ENCODE results near the gene COASY. TPM values are rescaled to one million over a fixed set of nuclear protein-coding genes. Genes with fewer than 3 reads are reported as not detected.

Gene COASY
- total RNA-seq, 4 donors from 2014 or later, result 13.4 to 27.5 (median 22.4) TPM

DNA sequence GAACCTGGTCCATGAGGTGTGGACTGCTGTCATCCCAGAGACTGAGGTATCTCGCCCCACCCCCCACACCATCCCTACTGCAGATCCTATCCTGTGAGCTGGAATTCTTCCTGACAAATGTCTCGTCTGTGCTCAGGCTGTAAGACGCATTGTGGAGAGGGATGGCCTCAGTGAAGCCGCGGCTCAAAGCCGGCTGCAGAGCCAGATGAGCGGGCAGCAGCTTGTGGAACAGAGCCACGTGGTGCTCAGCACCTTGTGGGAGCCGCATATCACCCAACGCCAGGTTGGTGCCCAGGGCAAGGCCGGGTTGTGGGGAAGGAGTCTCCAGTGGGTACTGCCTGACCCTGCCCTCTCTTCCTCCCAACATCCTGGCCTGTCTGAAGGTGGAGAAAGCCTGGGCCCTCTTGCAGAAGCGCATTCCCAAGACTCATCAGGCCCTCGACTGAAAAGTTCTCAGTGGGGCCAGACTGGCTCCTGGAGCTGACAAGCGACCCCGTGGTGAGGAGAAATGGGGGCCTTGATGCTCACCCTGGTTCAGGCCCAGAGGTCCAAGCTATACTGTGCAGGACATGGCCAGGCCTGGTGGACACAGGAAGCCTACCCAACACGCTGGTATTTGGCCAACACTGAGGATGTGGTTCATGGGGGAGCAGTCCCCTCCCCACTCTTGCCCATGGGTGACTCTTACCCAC, 3.7 kb downstream of the COASY start:
- Histone ChIP-seq H3K27ac (replicated peaks in 1 of 4) (peak overlapping the region; percentile 90 to 97 (median 94)), H3K36me3 (peaks cover 27 to 53% (median 49%) of the 10 kb centered on the region in 4 donors), H3K4me3 (peak overlapping the region in 1 of 4 donors; percentile 99), H3K27me3 (no peaks in the 10 kb centered on the region), H3K4me1 (peaks cover 44 to 75% (median 60%) of the 10 kb centered on the region in 4 donors), H3K9me3 (no peaks in the 10 kb centered on the region)
- TF ChIP-seq, protein P1, sequence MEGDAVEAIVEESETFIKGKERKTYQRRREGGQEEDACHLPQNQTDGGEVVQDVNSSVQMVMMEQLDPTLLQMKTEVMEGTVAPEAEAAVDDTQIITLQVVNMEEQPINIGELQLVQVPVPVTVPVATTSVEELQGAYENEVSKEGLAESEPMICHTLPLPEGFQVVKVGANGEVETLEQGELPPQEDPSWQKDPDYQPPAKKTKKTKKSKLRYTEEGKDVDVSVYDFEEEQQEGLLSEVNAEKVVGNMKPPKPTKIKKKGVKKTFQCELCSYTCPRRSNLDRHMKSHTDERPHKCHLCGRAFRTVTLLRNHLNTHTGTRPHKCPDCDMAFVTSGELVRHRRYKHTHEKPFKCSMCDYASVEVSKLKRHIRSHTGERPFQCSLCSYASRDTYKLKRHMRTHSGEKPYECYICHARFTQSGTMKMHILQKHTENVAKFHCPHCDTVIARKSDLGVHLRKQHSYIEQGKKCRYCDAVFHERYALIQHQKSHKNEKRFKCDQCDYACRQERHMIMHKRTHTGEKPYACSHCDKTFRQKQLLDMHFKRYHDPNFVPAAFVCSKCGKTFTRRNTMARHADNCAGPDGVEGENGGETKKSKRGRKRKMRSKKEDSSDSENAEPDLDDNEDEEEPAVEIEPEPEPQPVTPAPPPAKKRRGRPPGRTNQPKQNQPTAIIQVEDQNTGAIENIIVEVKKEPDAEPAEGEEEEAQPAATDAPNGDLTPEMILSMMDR (IDR thresholded peaks at IDR 0.05), result no peak
- TF ChIP-seq POLR2AphosphoS5 (IDR thresholded peaks at IDR 0.05) (no peak), POLR2A (IDR thresholded peaks at IDR 0.05; ENCODE audit: low read depth) (no peak), EP300 (IDR thresholded peaks at IDR 0.05) (no peak)
- intact Hi-C loops (cut with DNase I), result no loop called here
- 81% methylated on average over 8 of the region's 16 CpGs for WGBS
- no peak for DNase-seq (ENCODE audit: extremely low spot score)

DNA sequence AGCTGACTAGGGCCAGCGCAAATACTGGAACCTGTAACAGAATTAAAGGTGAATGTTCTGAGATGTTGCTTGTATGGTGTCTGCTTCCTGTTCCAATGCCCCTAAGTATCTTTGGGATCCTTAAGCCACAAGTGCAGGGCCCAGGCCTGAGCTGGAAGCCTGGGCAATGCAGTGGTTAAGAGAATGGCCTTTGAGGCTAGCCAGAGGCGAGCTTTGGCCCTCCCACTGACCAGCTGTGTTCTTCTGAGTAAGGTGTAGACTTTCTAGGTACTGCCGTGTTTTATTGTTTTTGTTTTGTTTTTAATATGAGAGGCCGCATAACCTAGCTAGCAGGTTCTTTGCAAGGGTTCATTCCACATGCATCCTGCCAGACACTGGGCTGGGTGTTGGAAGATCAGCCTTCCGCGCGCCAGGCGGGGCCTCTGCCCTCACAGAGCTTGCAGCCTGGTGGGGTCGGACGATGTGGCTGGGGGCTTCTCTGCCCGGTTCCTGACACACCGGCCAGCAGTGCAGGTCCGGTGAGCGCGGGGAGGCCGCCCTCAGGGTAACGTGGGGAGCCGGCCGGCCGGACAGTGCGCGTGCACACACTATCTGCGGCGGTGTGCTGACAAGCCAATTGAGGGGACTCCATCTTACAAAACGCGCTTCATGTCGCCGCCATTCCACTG, 4.4 kb downstream of the COASY start:
- TF ChIP-seq POLR2A (IDR thresholded peaks at IDR 0.05; ENCODE audit: low read depth), result no peak
- TF ChIP-seq, protein P1 (IDR thresholded peaks at IDR 0.05), result no peak
- TF ChIP-seq EP300 (IDR thresholded peaks at IDR 0.05), result no peak
- no peak for TF ChIP-seq POLR2AphosphoS5 (IDR thresholded peaks at IDR 0.05)
- Histone ChIP-seq H3K27ac (replicated peaks in 1 of 4) (peak overlapping the region; percentile 90 to 97 (median 94)), H3K36me3 (peaks cover 32 to 60% (median 56%) of the 10 kb centered on the region in 4 donors), H3K4me3 (peak overlapping the region; percentile 68 to 99 (median 98)), H3K4me1 (peaks cover 42 to 74% (median 54%) of the 10 kb centered on the region in 4 donors), H3K9me3 (no peaks in the 10 kb centered on the region), H3K27me3 (no peaks in the 10 kb centered on the region)
- intact Hi-C loops (cut with DNase I), result no loop called here
- DNase-seq (ENCODE audit: extremely low spot score), result no peak
- WGBS, result 27% methylated on average over 25 of the region's 28 CpGs

DNA sequence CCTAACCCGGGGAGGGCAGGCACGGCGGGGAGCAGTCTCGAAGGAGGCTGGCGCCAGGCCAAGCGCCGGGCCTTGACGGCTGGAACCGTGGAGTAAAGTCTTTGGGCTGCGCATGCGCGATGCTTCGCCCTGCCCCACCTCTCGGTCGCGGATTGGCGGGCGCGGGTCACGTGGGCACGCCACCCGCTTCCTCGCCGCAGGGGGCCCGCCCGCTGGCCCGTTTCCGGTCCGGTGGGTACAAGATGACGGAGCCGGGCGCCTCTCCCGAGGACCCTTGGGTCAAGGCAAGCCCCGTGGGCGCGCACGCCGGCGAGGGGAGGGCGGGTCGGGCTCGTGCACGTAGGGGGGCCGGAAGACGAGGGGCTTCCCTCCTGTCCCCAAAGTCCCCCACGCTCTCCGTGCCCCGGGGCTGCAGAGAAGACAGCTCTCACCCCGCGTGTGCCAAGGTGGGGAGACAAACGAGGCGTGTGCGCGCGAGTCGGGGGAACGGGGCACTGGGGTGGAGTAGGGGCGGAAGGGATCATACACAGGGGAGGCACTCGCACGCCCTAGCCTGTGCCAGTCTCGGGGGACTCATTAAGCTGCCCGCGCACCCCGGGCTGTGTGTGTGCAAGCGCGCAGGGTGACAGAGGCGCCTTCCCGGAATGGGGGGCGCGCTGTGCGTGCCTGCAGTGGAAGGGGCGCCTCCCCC, 5.1 kb downstream of the COASY start, which contains the start of gene MLX:
MLX (plus strand) TSS at position 218 of the 691 bp plus-strand sequence; CDS start at position 243, 25 bp downstream.
- 0% methylated on average over 20 of the region's 72 CpGs for WGBS
- Histone ChIP-seq H3K4me3 (peak within 1 kb of the TSS; percentile 68 to 99 (median 98)), H3K4me1 (peaks cover 38 to 76% (median 50%) of the 10 kb centered on the region in 4 donors), H3K27me3 (no peaks in the 10 kb centered on the region), H3K9me3 (no peaks in the 10 kb centered on the region), H3K36me3 (peaks cover 39 to 67% (median 63%) of the 10 kb centered on the region in 4 donors), H3K27ac (replicated peaks in 1 of 4) (peak within 1 kb of the TSS; percentile 90 to 97 (median 94))
- DNase-seq (ENCODE audit: extremely low spot score), result peak; percentile 99
- intact Hi-C loops (cut with DNase I), result no loop called here
- TF ChIP-seq EP300 (IDR thresholded peaks at IDR 0.05) (no peak), POLR2AphosphoS5 (IDR thresholded peaks at IDR 0.05) (peak; percentile 83 to 95), POLR2A (IDR thresholded peaks at IDR 0.05; ENCODE audit: low read depth) (peak; percentile 13)
- TF ChIP-seq, protein P1 (IDR thresholded peaks at IDR 0.05), result no peak

DNA sequence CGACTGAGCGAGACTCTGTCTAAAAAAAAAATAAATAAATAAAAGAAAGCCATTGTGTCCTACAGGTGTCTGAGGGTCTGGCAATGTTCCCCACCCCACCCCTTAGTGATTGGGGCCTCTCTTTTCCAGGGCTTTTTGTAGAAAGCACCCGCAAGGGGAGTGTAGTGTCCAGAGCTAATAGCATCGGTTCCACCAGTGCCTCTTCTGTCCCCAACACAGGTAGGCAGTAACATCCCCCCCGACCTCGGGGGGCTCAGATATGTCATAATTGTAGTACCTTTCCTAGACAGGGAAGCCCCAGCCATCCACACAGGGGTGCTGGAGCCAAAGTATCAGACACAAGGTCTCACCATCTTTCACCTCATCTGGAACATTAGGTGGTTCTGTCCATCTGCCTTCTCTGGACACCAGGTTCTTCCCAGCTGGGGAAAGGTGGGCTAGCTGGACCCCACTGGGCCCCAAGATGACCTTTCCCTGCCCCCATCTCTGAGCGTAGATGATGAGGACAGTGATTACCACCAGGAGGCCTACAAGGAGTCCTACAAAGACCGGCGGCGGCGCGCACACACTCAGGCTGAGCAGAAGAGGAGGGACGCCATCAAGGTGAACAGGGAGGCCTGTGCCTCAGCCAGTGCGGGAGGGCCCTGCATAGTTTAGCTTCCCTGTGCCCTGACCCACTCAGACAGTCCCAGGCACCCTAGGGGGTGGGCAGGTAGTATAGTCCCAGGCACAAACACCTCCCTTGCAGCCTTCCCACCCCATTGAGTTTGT, 6.6 kb downstream of the COASY start:
- no peak for TF ChIP-seq EP300 (IDR thresholded peaks at IDR 0.05)
- TF ChIP-seq POLR2A (IDR thresholded peaks at IDR 0.05; ENCODE audit: low read depth), result no peak
- TF ChIP-seq POLR2AphosphoS5 (IDR thresholded peaks at IDR 0.05), result no peak
- TF ChIP-seq, protein P1 (IDR thresholded peaks at IDR 0.05), result no peak
- no peaks in the 10 kb centered on the region for H3K9me3 ChIP-seq
- H3K27me3 ChIP-seq, result no peaks in the 10 kb centered on the region
- H3K4me1 ChIP-seq, result peaks cover 28 to 62% (median 37%) of the 10 kb centered on the region in 4 donors
- H3K4me3 ChIP-seq, result no peak overlapping the region
- no peak for DNase-seq (ENCODE audit: extremely low spot score)
- H3K27ac ChIP-seq (replicated peaks in 1 of 4), result peak overlapping the region; percentile 90 to 97 (median 94)
- WGBS, result 91% methylated on average over 12 of the region's 14 CpGs
- intact Hi-C loops (cut with DNase I), result no loop called here
- H3K36me3 ChIP-seq, result peaks cover 54 to 81% (median 78%) of the 10 kb centered on the region in 4 donors
